BLaER1 treated with 17β-estradiol and CSF1 and Interleukin-3, amounts not matched to agents 10 nM and 100 nM (cell line): ENCODE results near the gene WWOX.
A peak's percentile ranks its signal among the peaks of the same experiment; 100 is the strongest.

Source experiments
- H3K27ac ChIP-seq, 11 experiments: shearing (Covaris generic); formaldehyde crosslinking; 2 replicates each; pipeline ENCODE4 v1.8.1; 2022
- H3K27me3 ChIP-seq, 11 experiments: shearing (Covaris generic); formaldehyde crosslinking; 2 replicates each; pipeline ENCODE4 v1.8.1; 2022
- H3K36me3 ChIP-seq, 11 experiments: shearing (Covaris generic); formaldehyde crosslinking; 2 replicates each; pipeline ENCODE4 v1.8.1; 2022
- H3K4me1 ChIP-seq, 10 experiments: shearing (Covaris generic); formaldehyde crosslinking; 2 replicates each; pipeline ENCODE4 v1.8.1; 2022
- H3K4me2 ChIP-seq, 11 experiments: shearing (Covaris generic); formaldehyde crosslinking; 2 replicates each; pipeline ENCODE4 v1.8.1; 2022
- H3K4me3 ChIP-seq, 10 experiments: shearing (Covaris generic); formaldehyde crosslinking; 2 replicates each; pipeline ENCODE4 v1.8.1; 2022
- H3K9ac ChIP-seq, 11 experiments: shearing (Covaris generic); formaldehyde crosslinking; 2 replicates each; pipeline ENCODE4 v1.8.1; 2022
- H3K9me3 ChIP-seq, 11 experiments: shearing (Covaris generic); formaldehyde crosslinking; replicated peaks in 1 of 11; 2 replicates each; pipeline ENCODE4 v1.8.1; 2022
- H4K20me1 ChIP-seq, 11 experiments: shearing (Covaris generic); formaldehyde crosslinking; 2 replicates each; pipeline ENCODE4 v1.8.1; 2022
- Cebpa-rat ChIP-seq, 11 experiments: shearing (Covaris generic); IDR thresholded peaks; 2 replicates each; pipeline ENCODE4 v1.8.1; 2022

WWOX gene

DNA sequence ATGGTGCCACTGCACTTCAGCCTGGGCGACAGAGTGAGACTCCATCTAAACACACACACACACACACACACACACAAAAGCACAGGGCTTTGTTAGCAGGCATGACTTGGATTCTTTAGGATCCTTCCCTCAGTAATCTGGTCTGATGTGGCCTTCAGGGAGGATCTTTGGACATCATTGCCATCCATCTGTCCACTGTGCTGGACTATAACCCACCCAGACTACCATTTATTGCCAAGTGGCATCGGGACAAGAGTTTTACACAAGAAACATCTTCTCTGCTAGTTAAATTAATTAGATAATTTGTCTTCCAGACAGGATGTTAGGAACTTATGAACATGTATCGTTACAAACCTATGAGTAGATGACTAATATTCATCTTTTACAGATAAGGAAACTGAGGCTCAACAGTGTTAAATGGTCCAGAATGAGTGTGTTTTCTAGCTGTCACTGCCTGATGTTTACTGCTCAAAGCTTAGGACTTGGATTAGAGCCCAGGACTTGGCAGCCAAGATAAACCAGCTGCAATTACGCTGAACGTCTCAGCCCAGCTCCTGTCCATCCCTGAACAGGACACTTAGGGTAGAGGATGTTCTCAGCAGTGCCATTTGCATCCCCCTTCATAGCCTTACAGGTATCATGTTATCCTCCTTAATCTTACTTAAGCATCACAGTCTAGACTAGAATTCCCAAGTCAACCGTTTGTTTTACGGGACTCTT lies 285.8 kb downstream of the WWOX start:
- H3K4me2 ChIP-seq: no peak overlapping the region
- peaks cover 0 to 6% (median 0%) of the 10 kb centered on the region in 11 experiments; a peak in 1 of 22 replicates for H3K36me3 ChIP-seq
- H3K27ac ChIP-seq: no peak overlapping the region
- H3K9me3 ChIP-seq: no peaks in the 10 kb centered on the region; a peak in 1 of 22 replicates
- no peak overlapping the region for H3K9ac ChIP-seq
- H4K20me1 ChIP-seq: no peaks in the 10 kb centered on the region
- H3K27me3 ChIP-seq: no peaks in the 10 kb centered on the region
- no peak overlapping the region for H3K4me3 ChIP-seq
- no peak for TF ChIP-seq Cebpa-rat (IDR thresholded peaks at IDR 0.05)
- H3K4me1 ChIP-seq: 0 out of 20 replicates have a peak, but pooled peaks cover 0 to 7% (median 0%) of the 10 kb centered on the region in 10 experiments

- H4K20me1 ChIP-seq: no peaks in the 10 kb centered on the region
- H3K4me2 ChIP-seq: no peak overlapping the region
- H3K4me1 ChIP-seq: 0 out of 20 replicates have a peak, but pooled peaks cover 0 to 7% (median 0%) of the 10 kb centered on the region in 10 experiments
- H3K27me3 ChIP-seq: no peaks in the 10 kb centered on the region
- H3K27ac ChIP-seq: no peak overlapping the region
- TF ChIP-seq Cebpa-rat (IDR thresholded peaks at IDR 0.05): no peak
- peaks cover 0 to 7% (median 0%) of the 10 kb centered on the region in 11 experiments; a peak in 4 of 22 replicates for H3K36me3 ChIP-seq
- H3K4me3 ChIP-seq: no peak overlapping the region
- peaks cover 7 to 12% (median 9%) of the 10 kb centered on the region in 11 experiments; a peak in 21 of 22 replicates for H3K9me3 ChIP-seq
- no peak overlapping the region for H3K9ac ChIP-seq
Observed at GRCh38 chr16:78386557-78387324, 287.3 kb downstream of the WWOX start.

GRCh38 chr16:78389009-78389498 lies 289.6 kb downstream of the WWOX start:
- no peak; a peak in 1 of 22 replicates for TF ChIP-seq Cebpa-rat (IDR thresholded peaks at IDR 0.05)
- H3K9ac ChIP-seq: no peak overlapping the region
- H3K36me3 ChIP-seq: peaks cover 0 to 13% (median 0%) of the 10 kb centered on the region in 11 experiments; a peak in 6 of 22 replicates
- 0 out of 20 replicates have a peak, but pooled peaks cover 0 to 7% (median 0%) of the 10 kb centered on the region in 10 experiments for H3K4me1 ChIP-seq
- 0 out of 22 replicates have a peak overlapping the region, but pooled peaks of 1 of the 11 experiments have one; percentile 17 for H3K4me2 ChIP-seq
- H3K4me3 ChIP-seq: no peak overlapping the region
- H3K9me3 ChIP-seq: peaks cover 21 to 28% (median 25%) of the 10 kb centered on the region in 11 experiments
- H3K27ac ChIP-seq: no peak overlapping the region
- H4K20me1 ChIP-seq: no peaks in the 10 kb centered on the region
- H3K27me3 ChIP-seq: no peaks in the 10 kb centered on the region

- no peak overlapping the region for H3K9ac ChIP-seq
- peaks cover 0 to 13% (median 0%) of the 10 kb centered on the region in 11 experiments; a peak in 6 of 22 replicates for H3K36me3 ChIP-seq
- no peaks in the 10 kb centered on the region for H4K20me1 ChIP-seq
- no peak overlapping the region for H3K4me2 ChIP-seq
- H3K4me3 ChIP-seq: no peak overlapping the region
- TF ChIP-seq Cebpa-rat (IDR thresholded peaks at IDR 0.05): no peak
- peaks cover 21 to 28% (median 25%) of the 10 kb centered on the region in 11 experiments for H3K9me3 ChIP-seq
- H3K4me1 ChIP-seq: 0 out of 20 replicates have a peak, but pooled peaks cover 0 to 7% (median 0%) of the 10 kb centered on the region in 10 experiments
- no peak overlapping the region for H3K27ac ChIP-seq
- H3K27me3 ChIP-seq: no peaks in the 10 kb centered on the region
Observed at GRCh38 chr16:78390092-78390491, 290.6 kb downstream of the WWOX start.

- Histone ChIP-seq H3K9ac (no peak overlapping the region), H3K4me1 (0 out of 20 replicates have a peak, but pooled peaks cover 0 to 7% (median 0%) of the 10 kb centered on the region in 10 experiments), H3K9me3 (peaks cover 21 to 28% (median 25%) of the 10 kb centered on the region in 11 experiments), H3K4me2 (no peak overlapping the region), H3K27me3 (no peaks in the 10 kb centered on the region), H3K36me3 (peaks cover 0 to 13% (median 0%) of the 10 kb centered on the region in 11 experiments; a peak in 6 of 22 replicates), H3K27ac (no peak overlapping the region), H4K20me1 (no peaks in the 10 kb centered on the region), H3K4me3 (no peak overlapping the region)
- TF ChIP-seq Cebpa-rat (IDR thresholded peaks at IDR 0.05): no peak
Observed at GRCh38 chr16:78390508-78391324, 291.3 kb downstream of the WWOX start.

- Histone ChIP-seq H3K27ac (no peak overlapping the region), H3K27me3 (no peaks in the 10 kb centered on the region), H3K4me2 (no peak overlapping the region), H3K36me3 (peaks cover 0 to 13% (median 0%) of the 10 kb centered on the region in 11 experiments; a peak in 6 of 22 replicates), H4K20me1 (no peaks in the 10 kb centered on the region), H3K4me1 (0 out of 20 replicates have a peak, but pooled peaks cover 0 to 7% (median 0%) of the 10 kb centered on the region in 10 experiments), H3K9ac (no peak overlapping the region), H3K4me3 (no peak overlapping the region), H3K9me3 (peaks cover 21 to 28% (median 25%) of the 10 kb centered on the region in 11 experiments)
- TF ChIP-seq Cebpa-rat (IDR thresholded peaks at IDR 0.05): no peak
Observed at GRCh38 chr16:78392585-78393195, 293.2 kb downstream of the WWOX start.

DNA sequence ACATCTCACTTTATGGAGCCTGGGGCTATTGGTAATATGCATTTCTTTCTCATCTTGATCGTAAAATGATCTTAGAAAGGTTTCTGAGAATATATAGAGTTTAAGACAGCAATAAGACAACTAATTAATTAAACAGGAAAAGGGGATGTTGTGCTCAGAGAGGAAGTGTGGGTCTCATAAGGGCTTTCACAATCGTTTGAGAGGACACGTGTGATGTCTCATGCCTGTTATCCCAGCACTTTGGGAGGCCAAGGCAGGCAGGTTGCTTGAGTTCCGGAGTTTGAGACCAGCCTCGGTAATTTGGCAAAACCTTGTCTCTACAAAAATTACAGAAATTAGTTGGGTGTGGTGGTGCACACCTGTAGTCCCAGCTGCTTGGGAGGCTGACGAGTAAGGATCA lies 295.6 kb downstream of the WWOX start:
- peaks cover 0 to 13% (median 0%) of the 10 kb centered on the region in 11 experiments; a peak in 6 of 22 replicates for H3K36me3 ChIP-seq
- no peak overlapping the region for H3K27ac ChIP-seq
- no peak overlapping the region for H3K4me3 ChIP-seq
- peaks cover 21 to 28% (median 25%) of the 10 kb centered on the region in 11 experiments for H3K9me3 ChIP-seq
- no peak overlapping the region; a peak in 1 of 22 replicates for H3K4me2 ChIP-seq
- H4K20me1 ChIP-seq: no peaks in the 10 kb centered on the region
- no peak overlapping the region for H3K9ac ChIP-seq
- no peak for TF ChIP-seq Cebpa-rat (IDR thresholded peaks at IDR 0.05)
- no peaks in the 10 kb centered on the region for H3K27me3 ChIP-seq
- H3K4me1 ChIP-seq: 0 out of 20 replicates have a peak, but pooled peaks cover 0 to 6% (median 0%) of the 10 kb centered on the region in 10 experiments

- Histone ChIP-seq H3K4me2 (no peak overlapping the region), H3K36me3 (peaks cover 0 to 13% (median 0%) of the 10 kb centered on the region in 11 experiments; a peak in 5 of 22 replicates), H3K9me3 (peaks cover 20 to 24% (median 23%) of the 10 kb centered on the region in 11 experiments), H3K27ac (no peak overlapping the region), H3K9ac (no peak overlapping the region), H3K4me1 (0 out of 20 replicates have a peak, but pooled peaks cover 0 to 6% (median 0%) of the 10 kb centered on the region in 10 experiments), H3K4me3 (no peak overlapping the region), H3K27me3 (no peaks in the 10 kb centered on the region), H4K20me1 (no peaks in the 10 kb centered on the region)
- no peak for TF ChIP-seq Cebpa-rat (IDR thresholded peaks at IDR 0.05)
Observed at GRCh38 chr16:78396046-78396445, 296.6 kb downstream of the WWOX start.
